Loucy (cell line): ENCODE data around the gene VEPH1.

Experiments
- H2AFZ ChIP-seq: fragments of 200-600 bp; sonication (generic); 2 replicates; pipeline ENCODE4 v1.6.0; 2016; ENCODE audit warnings: antibody characterized with exemption, mild to moderate bottlenecking, low read length, moderate library complexity
- H3F3A ChIP-seq: fragments of 200-600 bp; 2 replicates; pipeline ENCODE4 v1.6.0; 2016; ENCODE audit warnings: antibody characterized with exemption, low read depth, mild to moderate bottlenecking
- H3K27me3 ChIP-seq: fragments of 200-600 bp; sonication (generic); 2 replicates; pipeline ENCODE4 v1.6.1; 2014; ENCODE audit warnings: low read length, mild to moderate bottlenecking; ENCODE audit not compliant: insufficient read depth, poor library complexity, severe bottlenecking
- H3K36me3 ChIP-seq: fragments of 200-600 bp; sonication (generic); 2 replicates; pipeline ENCODE4 v1.6.1; 2016; ENCODE audit warnings: low read length; ENCODE audit not compliant: insufficient read depth
- H3K4me1 ChIP-seq: fragments of 200-600 bp; sonication (generic); 2 replicates; pipeline ENCODE4 v1.5.1; 2014; ENCODE audit warnings: low read length, mild to moderate bottlenecking; ENCODE audit not compliant: insufficient read depth, poor library complexity, severe bottlenecking
- H3K4me2 ChIP-seq: fragments of 200-600 bp; sonication (generic); 2 replicates; pipeline ENCODE4 v1.6.0; 2014; ENCODE audit warnings: antibody characterized with exemption, low read length, low read depth, mild to moderate bottlenecking; ENCODE audit not compliant: poor library complexity, severe bottlenecking
- H3K4me3 ChIP-seq: fragments of 200-600 bp; sonication (generic); 2 replicates; pipeline ENCODE4 v1.5.1; 2014; ENCODE audit warnings: low read length, mild to moderate bottlenecking, mixed read lengths; ENCODE audit not compliant: poor library complexity, severe bottlenecking
- H3K79me2 ChIP-seq: fragments of 200-600 bp; sonication (generic); 2 replicates; pipeline ENCODE4 v1.6.1; 2014; ENCODE audit warnings: low read length; ENCODE audit not compliant: insufficient read depth
- H3K9ac ChIP-seq: fragments of 200-600 bp; sonication (generic); 2 replicates; pipeline ENCODE4 v1.6.0; 2014; ENCODE audit warnings: mild to moderate bottlenecking, low read depth, low read length, moderate library complexity; ENCODE audit not compliant: poor library complexity, severe bottlenecking
- H3K9me2 ChIP-seq: fragments of 200-600 bp; sonication (generic); replicated peaks from 2 replicates; pipeline ENCODE4 v1.6.1; 2016; ENCODE audit warnings: low read depth, low read length, mixed read lengths
- H3K9me3 ChIP-seq: fragments of 200-600 bp; sonication (generic); 2 replicates; pipeline ENCODE4 v1.6.1; 2014; ENCODE audit warnings: mild to moderate bottlenecking, antibody characterized with exemption, low read length, low read depth; ENCODE audit not compliant: insufficient read depth
- H4K20me1 ChIP-seq: fragments of 200-600 bp; sonication (generic); 2 replicates; pipeline ENCODE4 v1.6.0; 2014; ENCODE audit warnings: antibody characterized with exemption, low read length, mild to moderate bottlenecking; ENCODE audit not compliant: insufficient read depth, poor library complexity, severe bottlenecking
- EZH2phosphoT487 ChIP-seq: fragments of 200-600 bp; IDR thresholded peaks from 2 replicates; pipeline ENCODE4 v1.6.1; 2018; ENCODE audit warnings: antibody characterized with exemption, mild to moderate bottlenecking, moderate library complexity, borderline replicate concordance
- TF ChIP-seq, protein P1 (sequence below): fragments of 200-600 bp; sonication (generic); conservative IDR thresholded peaks from 2 replicates; pipeline ENCODE4 v1.5.1; 2014; ENCODE audit warnings: mild to moderate bottlenecking, antibody characterized with exemption, low read length

Gene VEPH1

DNA sequence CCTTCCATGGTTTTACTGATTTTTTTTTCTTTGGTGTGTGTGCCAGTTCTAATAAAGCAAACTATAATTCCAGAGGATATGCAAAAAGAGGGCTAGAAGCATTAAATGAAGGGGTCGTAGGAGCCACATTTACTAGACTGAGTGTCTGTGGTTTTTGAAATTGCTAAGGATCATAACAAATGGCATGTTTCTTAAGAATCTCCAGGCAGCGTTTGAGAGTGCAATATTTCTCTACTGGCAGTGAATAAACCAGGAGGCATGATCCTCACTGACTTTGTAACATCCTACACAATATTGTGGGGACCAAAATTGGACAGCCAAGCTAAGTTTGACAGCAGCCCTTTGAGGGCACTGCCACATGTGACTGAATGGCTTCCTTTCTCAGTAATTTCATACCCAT lies 227.4 kb downstream of the VEPH1 start:
- H3K4me2 ChIP-seq = no peak overlapping the region
- no peak overlapping the region for H2AFZ ChIP-seq
- H3K79me2 ChIP-seq = no peaks in the 10 kb centered on the region
- no peaks in the 10 kb centered on the region for H3K9me3 ChIP-seq
- H3K9me2 ChIP-seq = no peaks in the 10 kb centered on the region
- H3K36me3 ChIP-seq = no peaks in the 10 kb centered on the region
- TF ChIP-seq, protein P1, sequence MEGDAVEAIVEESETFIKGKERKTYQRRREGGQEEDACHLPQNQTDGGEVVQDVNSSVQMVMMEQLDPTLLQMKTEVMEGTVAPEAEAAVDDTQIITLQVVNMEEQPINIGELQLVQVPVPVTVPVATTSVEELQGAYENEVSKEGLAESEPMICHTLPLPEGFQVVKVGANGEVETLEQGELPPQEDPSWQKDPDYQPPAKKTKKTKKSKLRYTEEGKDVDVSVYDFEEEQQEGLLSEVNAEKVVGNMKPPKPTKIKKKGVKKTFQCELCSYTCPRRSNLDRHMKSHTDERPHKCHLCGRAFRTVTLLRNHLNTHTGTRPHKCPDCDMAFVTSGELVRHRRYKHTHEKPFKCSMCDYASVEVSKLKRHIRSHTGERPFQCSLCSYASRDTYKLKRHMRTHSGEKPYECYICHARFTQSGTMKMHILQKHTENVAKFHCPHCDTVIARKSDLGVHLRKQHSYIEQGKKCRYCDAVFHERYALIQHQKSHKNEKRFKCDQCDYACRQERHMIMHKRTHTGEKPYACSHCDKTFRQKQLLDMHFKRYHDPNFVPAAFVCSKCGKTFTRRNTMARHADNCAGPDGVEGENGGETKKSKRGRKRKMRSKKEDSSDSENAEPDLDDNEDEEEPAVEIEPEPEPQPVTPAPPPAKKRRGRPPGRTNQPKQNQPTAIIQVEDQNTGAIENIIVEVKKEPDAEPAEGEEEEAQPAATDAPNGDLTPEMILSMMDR = no peak
- no peak for TF ChIP-seq EZH2phosphoT487
- H3K4me1 ChIP-seq = peaks cover 30% of the 10 kb centered on the region
- H4K20me1 ChIP-seq = no peaks in the 10 kb centered on the region
- no peak overlapping the region for H3K9ac ChIP-seq
- H3K4me3 ChIP-seq = no peak overlapping the region
- no peaks in the 10 kb centered on the region for H3K27me3 ChIP-seq
- H3F3A ChIP-seq = no peaks in the 10 kb centered on the region

DNA sequence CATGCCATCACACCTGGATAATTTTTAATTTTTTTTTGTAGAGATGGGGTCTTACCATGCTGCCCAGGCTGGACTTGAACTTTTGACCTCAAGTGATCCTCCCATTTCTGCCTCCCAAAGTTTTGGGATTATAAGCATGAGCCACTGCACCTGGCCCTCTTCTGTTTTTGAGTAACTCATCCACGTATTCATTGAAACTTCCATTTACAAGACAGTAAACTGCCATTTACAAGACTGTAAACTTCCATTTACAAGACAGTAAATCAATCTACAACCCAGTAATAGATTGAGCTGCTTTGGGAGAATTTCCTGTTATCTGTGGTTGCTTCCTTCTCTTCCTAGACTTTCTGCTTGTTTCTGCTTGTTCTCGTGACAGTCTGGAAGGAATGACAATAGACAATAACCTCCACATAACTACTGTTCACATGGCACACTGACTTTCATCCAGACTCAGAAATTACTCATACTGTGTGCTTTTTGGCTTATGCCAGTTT lies 228.5 kb downstream of the VEPH1 start:
- Histone ChIP-seq H3K4me1 (peaks cover 36% of the 10 kb centered on the region), H3K4me2 (no peak overlapping the region), H3K9me3 (no peaks in the 10 kb centered on the region), H3F3A (no peaks in the 10 kb centered on the region), H3K9ac (no peak overlapping the region), H4K20me1 (no peaks in the 10 kb centered on the region), H3K9me2 (no peaks in the 10 kb centered on the region), H3K4me3 (no peak overlapping the region), H3K79me2 (no peaks in the 10 kb centered on the region), H3K36me3 (no peaks in the 10 kb centered on the region), H3K27me3 (no peaks in the 10 kb centered on the region), H2AFZ (peak overlapping the region; percentile 33; the same call in 1 of the 2 replicates)
- no peak for TF ChIP-seq EZH2phosphoT487
- TF ChIP-seq, protein P1 = no peak

DNA sequence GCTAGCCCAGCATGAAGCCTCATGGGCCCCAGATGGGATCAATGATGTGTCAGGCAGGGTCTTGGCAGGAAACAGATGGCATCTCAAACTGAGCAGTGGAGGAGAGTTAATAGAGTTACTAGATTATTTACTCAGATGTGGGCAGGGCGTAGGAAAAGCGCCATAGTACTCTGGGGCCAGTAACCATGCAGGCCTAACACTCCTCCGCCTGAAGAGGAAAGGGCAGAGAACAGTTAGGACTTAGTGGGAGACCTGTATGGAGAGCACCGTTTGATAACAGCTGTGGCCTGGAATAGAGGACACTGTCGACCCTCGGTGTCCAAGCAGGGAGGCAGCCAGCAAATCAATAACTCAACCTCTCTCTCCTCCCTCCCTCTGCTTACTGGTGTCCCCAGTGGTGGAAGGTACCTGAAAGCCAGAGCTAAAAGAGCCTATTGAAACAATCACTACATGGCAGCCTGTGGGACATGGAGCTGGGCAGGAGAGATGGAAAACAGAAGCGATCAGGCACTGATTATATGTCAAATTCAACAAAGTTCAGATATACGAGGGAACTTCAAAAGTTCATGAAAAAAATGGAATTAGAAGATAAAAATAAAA lies 231.8 kb downstream of the VEPH1 start:
- Histone ChIP-seq H3K36me3 (no peaks in the 10 kb centered on the region), H3K9ac (peak overlapping the region; percentile 4), H3F3A (no peaks in the 10 kb centered on the region), H2AFZ (0 out of 2 replicates have a peak overlapping the region, but pooled peaks have one; percentile 1), H3K9me3 (no peaks in the 10 kb centered on the region), H3K9me2 (no peaks in the 10 kb centered on the region), H3K4me1 (peaks cover 36% of the 10 kb centered on the region), H3K79me2 (no peaks in the 10 kb centered on the region), H3K4me3 (no peak overlapping the region), H3K27me3 (no peaks in the 10 kb centered on the region), H3K4me2 (peak overlapping the region; percentile 23), H4K20me1 (no peaks in the 10 kb centered on the region)
- TF ChIP-seq EZH2phosphoT487 = no peak
- TF ChIP-seq, protein P1 = no peak; the same call in 1 of the 2 replicates
